GM21529 (cell line): ENCODE measurements around the gene RBM47.
A peak's percentile ranks its signal among the peaks of the same experiment; 100 is the strongest.

Experiments
- ATAC-seq: cut with Tn5 transposase; IDR thresholded peaks from one replicate; pipeline ENCODE4 v1.9.1; 2021; ENCODE audit not compliant: unreplicated experiment

Gene RBM47

DNA sequence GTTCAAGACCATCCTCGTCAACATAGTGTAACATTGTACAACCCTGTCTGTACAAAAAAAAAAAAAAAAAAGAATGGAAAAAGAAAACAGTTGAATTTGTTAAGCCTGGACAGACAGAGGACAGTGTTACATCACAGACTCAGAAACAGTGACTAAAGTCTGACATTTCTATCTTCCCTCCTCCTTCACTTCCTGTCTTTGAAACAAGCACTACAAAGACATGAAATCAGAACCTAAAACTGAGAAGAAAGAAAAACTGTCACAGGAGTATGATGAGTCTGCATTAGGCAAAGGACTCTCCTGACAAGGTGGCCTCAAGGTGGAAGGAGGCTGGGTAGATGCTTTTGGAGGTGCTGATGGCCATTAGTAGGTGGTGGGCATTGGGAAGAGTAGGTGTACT lies 126.7 kb downstream of the RBM47 start:
- ATAC-seq = peak; percentile 74

DNA sequence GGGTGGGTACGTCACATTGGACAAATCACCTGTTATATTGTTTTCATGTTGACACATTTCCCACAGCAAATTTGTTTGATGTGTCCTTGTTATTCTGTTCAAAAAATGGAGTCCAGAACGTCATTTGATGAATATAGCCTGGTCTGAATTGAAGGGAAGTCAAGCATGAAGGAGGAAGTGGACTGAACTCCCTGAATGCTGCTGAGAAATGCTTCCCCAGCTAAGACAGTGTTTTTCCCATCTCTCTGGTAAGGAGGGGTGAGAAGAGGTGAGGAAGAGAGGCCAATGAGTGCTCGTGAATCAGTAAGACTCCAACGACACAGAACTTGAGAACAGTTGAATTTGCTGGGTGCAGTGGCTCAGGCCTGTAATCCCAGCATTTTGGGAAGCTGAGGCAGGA lies 127.4 kb downstream of the RBM47 start:
- ATAC-seq = no peak

- ATAC-seq = no peak
Measured at GRCh38 chr4:40500781-40501180, 128.9 kb downstream of the RBM47 start.

- ATAC-seq = no peak
Measured at GRCh38 chr4:40493160-40493559, 136.5 kb downstream of the RBM47 start.

GRCh38 chr4:40492691-40493090 lies 137.0 kb downstream of the RBM47 start:
- ATAC-seq = no peak

DNA sequence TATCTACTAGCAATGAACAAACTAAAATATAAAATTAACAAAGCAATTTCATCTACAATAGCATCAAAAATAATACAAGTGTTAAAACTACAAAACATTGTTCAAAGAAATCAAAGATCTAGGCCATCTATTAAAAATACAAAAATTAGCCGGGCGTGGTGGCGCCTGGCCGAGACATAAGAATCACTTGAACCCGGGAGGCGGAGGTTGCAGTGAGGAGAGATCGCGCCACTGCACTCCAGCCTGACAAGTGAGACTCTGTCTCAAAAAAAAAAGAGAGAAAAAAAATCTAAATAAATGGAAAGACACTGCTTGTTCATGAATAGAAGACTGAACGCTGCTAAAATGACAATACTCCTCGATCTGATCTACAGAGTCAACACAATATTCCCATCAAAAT lies 139.2 kb downstream of the RBM47 start:
- no peak for ATAC-seq

DNA sequence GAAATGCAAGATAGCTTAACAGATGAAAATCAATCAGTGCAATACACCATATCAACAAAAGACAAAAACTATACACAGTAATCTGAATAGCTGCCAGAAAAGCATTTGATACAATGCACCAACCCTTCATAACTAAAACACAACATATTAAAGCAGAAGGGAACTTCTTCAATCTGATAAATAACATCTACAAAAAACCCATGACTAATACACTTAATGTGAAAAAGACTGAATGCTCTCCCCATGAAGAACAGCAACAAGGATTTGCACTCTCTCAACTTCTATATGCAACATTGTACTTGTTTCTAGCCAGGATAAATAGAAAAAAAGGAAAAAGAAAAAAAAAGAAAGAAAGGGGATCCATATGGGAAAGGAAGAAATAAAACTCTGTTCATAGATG lies 139.7 kb downstream of the RBM47 start:
- no peak for ATAC-seq

DNA sequence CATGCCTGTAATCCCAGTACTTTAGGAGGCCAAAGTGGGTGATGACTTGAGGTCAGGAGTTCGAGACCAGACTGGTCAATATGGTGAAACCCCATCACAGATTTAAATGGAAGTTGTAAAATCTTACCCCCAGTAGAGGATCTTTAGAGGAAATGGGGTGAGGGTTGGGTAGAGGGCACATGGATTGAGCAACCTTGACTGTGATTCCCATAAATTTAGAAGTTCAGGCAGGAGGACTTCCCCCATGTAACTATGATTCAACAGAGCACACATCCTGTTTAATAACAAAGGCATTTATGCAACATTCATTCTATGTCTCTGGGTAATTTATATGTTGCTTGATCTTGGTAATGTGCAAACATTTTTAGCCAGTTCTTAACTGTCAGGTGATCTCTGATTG lies 143.1 kb downstream of the RBM47 start:
- ATAC-seq = no peak

DNA sequence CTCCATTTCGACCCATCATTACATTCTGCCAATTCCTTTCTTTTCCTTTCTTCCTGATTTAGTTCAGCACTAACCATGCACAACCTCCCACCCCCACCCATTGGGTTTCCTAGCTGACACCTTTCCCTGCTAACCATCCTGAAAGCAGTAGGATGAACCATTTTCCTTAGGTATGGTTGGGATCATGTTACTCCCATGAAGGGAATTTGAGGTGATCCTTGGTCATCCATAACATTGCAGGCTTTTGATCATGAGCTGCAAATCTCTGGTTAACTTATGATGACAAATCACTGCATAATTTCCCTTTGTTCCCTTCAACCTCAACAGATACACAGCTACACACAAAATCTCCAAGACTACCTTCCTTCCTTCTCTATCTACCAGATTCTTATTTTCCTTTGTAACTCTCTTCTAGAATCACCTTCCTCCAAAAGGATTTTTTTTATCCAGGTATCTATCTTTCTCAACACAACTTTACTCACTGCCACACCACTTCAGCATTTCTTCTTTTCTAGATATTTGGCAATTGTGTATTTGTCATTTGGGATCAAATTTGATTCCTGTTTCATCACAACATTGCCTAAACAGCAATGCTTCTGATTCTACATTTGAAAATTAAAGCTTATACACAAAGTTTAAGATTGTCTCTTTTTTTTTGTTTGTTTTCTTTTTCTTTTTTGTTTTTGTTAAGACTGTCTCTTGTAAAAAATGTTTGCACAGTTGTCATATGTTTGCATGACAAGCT lies 145.1 kb downstream of the RBM47 start:
- ATAC-seq = no peak

DNA sequence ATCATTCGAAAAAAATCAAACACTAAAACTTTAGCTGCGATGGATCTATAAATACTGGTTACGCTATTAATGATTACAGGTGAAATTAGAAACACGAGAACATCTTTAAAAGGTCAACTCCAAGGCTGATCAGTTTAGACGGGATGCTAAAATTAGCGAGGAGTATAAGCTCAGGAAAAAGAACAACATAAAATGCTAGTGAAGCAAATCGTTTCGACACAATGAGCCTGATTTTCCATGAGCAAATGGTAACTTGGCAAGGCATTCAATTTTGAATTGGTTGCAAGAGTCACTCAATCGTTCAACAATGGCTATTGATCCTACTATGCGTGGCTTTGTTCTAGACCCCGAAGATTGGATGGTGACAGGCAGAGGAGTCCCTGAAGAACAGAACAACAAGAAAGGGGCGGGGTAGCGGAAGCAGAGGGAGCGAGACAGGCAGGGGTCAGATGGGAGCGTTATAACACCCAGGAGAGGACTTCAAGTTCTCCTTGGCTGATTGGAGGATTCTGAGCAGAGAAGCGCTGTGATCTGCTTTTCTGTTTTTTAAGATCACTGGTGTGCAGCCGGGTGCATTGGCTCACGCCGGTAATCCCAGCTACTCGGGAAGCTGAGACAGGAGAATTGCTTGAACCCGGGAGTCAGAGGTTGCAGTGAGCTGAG lies 146.5 kb downstream of the RBM47 start:
- no peak for ATAC-seq

GRCh38 chr4:40481977-40482376 lies 147.7 kb downstream of the RBM47 start:
- ATAC-seq = no peak

DNA sequence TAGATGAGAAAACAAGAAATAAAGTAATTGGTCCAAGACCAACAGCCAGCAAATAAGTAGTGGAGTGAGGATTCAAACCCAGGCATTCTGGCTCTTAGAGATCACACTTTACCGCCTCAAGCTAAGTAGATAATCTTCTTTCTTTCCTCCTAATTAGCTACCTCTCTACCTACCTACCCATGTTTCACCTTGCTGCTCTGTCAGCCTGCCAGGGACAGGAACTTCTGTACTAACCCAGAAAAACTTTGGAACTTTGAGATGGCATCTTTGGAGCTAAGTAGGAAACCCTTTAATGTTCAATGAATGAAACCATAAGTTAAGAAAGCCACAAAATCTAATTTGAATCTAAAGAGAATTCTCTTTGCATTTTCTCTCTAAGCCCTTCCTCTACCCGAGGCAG lies 149.4 kb downstream of the RBM47 start:
- no peak for ATAC-seq

DNA sequence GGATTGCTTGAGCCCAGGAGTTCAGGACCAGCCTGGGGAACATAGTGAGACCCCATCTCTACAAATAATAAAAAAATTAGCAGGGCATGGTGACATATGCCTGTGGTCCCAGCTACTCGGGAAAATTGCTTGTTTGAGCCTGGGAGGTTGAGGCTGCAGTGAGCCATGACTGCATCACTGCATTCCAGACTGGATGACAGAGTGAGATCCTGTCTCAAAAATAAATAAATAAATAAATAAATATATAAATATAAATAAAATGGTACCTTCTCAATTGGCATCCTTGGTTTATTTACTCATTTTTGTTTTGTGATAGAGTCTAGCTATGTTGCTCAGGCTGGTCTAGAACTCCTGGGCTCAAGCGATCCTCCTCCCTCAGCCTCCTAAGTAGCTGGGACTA lies 150.3 kb downstream of the RBM47 start:
- no peak for ATAC-seq

- ATAC-seq = no peak
Measured at GRCh38 chr4:40475609-40476008, 154.1 kb downstream of the RBM47 start.

- ATAC-seq = peak; percentile 64
Measured at GRCh38 chr4:40473578-40474388, 155.9 kb downstream of the RBM47 start.

- ATAC-seq = no peak
Measured at GRCh38 chr4:40471923-40472322, 157.7 kb downstream of the RBM47 start.

GRCh38 chr4:40466789-40467188 lies 162.9 kb downstream of the RBM47 start:
- no peak for ATAC-seq

DNA sequence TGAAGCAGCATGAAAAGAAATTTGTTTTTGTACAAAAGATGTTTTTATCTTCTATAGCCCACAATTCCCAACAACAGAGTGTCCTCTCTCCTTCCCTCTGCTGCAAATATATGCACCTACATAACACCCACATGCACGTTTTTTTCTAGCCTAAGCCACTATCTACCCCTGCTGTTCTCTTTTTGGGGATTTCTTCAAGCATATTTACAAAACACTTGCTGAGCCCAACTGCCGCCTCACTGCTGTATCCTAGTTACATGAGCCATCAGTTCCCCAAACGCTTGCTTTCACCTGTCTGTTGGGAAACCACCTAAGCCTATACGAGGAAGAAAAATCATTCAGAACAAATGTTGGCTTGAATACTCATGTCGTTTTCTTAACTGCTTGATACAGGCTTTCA lies 167.3 kb downstream of the RBM47 start:
- peak; percentile 83 for ATAC-seq

DNA sequence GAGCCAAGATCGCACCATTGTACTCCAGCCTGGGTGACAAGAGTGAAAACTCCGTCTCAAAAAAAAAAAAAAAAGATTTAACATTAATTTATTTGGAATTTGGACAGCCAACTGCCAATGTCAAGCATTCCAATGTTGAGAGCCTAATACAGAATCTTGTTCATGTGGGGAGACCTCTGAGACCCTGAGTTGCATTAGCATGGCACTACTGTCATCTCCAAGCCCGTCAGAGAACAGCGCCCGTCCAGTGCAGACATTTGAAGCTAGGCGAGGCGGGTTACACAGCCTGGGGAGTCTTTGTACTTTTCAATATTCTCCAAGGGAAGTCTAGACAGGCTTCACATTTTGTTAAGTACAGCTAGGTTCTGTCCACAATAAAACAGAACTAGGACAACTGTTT lies 167.8 kb downstream of the RBM47 start:
- no peak for ATAC-seq

- ATAC-seq = no peak
Measured at GRCh38 chr4:40461062-40461461, 168.6 kb downstream of the RBM47 start.

- no peak for ATAC-seq
Measured at GRCh38 chr4:40458683-40459082, 171.0 kb downstream of the RBM47 start.

GRCh38 chr4:40458109-40458508 lies 171.6 kb downstream of the RBM47 start:
- ATAC-seq = peak; percentile 35
